T follicular helper cell (primary cell): ENCODE results near the gene IGSF3.
"Not testable (repeated sequence)": the region's sequence is repeated elsewhere in the genome, so short reads cannot be mapped to it uniquely, and the experiment has no call there.

ENCODE experiments used
- DNase-seq: peaks from one replicate; pipeline ENCODE4 v3.0.0-alpha.2; 2020; ENCODE audit warnings: low read depth

The IGSF3 gene

GRCh38 chr1:116630057-116630456 is 37.5 kb downstream of the IGSF3 start:
- not testable (repeated sequence) for DNase-seq

DNA sequence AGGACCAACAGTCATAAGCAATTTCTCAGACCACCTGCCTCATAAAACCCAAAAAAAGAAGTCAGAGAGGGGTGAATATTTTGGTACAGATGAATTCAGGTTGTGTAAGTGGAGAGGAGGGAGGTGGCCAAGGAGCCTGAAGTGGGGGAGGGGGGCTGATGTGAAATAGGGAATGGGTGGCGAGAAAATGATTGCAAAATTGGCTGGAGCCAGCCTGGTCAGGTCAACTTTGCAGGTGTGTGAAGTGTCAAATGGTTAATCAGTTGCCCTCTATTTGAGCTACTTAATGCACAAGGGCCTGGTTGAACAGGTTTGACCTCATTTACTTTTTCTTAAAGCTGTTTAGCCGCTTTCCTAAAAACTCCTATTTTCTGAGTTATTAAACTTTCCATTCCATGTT is 38.1 kb downstream of the IGSF3 start:
- DNase-seq = not testable (repeated sequence)

- DNase-seq = no peak
Measured at GRCh38 chr1:116628448-116628847, 39.1 kb downstream of the IGSF3 start.

DNA sequence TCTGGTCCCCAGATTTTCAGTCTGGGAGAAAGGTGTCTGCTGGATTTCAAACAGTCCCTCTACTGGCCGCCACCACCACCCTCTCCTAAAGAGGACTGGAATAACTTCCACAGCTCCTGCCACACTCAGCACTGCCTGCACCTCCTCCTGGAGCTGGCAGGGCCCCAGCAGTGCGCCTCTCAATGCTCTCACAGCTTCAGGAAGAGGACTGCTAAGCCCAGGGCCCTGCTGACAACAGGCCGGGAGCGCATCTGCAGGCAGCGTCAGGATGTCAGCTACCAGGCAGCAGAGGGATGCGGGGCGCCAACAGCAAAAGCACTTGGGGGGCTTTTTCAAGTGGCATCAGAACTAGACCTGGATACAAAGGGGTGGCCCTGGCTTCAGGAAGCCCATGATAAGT is 40.2 kb downstream of the IGSF3 start:
- DNase-seq = not testable (repeated sequence)

GRCh38 chr1:116626915-116627314 is 40.6 kb downstream of the IGSF3 start:
- not testable (repeated sequence) for DNase-seq

DNA sequence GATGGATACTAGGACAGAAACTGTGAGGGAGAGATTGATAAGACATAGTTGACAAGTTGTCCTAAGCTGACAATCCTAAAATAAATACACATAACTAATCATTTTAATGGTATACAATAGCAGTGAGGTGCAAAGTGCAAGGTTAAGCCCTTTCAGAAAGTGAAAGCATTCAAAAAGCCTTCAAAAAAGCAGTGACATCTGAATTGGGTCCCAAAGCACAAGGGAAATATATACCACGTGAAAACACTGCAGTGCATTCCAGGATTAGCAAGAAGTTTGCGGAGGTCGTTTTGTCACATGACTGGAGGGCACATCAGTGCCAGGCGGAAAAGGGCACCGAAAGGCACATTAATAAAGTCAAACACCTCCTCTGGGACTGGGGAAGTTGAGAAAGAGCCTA is 42.4 kb downstream of the IGSF3 start:
- not testable (repeated sequence) for DNase-seq

DNA sequence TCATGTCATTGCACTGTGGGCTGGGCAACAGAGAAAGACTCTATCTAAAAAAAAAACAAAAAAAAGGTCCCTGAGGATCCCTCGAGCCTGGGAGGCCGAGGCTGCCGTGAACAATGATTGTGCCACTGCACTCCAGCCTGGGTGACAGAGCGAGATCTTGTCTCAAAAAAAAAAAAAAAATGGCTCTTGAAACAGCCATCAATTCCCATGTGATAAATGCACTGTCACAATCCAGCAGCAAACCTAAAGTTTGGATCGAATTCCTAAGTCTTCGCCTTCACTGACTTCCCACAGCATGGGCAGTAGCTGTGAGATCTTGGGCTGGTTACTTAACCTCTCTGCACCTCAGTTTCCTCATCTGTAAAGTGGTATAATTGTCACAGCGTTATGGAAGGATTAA is 43.5 kb downstream of the IGSF3 start:
- no peak for DNase-seq

DNA sequence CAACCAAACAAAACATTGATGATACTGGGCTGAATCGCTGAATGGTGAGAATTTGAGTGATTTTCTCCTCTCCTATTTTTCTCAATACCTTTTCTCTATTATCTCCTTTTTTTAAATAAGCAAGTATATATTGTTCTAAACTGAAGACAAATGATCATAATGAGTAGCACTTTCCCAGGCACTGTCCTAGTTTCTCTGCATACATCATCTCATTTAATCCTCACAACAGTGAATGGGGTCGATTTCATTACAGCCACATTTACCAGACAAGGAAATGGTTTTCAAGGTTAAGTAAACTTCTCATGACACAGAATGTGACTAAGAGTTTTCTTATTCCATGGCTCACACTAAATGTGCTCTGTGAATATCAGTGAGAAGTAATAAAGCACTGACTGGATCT is 45.0 kb downstream of the IGSF3 start:
- DNase-seq = not testable (repeated sequence)

GRCh38 chr1:116621756-116622155 is 45.8 kb downstream of the IGSF3 start:
- not testable (repeated sequence) for DNase-seq

GRCh38 chr1:116620392-116620791 is 47.1 kb downstream of the IGSF3 start:
- DNase-seq = not testable (repeated sequence)

DNA sequence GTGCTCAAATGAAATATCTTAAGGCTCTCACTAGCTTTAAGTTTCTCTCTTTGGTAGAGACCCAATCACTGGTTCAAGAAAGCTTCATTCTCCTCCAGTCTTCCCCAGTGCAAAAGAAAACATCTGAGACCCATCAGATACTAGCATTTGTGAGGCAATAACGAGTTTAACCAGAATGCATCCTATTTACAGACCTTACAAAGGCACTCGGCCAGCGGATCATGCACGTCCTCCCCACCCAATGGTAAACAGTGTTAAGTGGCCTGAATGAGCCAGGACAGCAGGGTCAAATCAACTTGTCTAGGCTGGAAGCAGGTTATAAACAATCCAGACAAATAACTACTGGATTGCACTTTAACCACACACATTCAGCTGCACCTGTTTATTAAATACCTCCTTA is 48.4 kb downstream of the IGSF3 start:
- not testable (repeated sequence) for DNase-seq

GRCh38 chr1:116617808-116618207 is 49.7 kb downstream of the IGSF3 start:
- not testable (repeated sequence) for DNase-seq

DNA sequence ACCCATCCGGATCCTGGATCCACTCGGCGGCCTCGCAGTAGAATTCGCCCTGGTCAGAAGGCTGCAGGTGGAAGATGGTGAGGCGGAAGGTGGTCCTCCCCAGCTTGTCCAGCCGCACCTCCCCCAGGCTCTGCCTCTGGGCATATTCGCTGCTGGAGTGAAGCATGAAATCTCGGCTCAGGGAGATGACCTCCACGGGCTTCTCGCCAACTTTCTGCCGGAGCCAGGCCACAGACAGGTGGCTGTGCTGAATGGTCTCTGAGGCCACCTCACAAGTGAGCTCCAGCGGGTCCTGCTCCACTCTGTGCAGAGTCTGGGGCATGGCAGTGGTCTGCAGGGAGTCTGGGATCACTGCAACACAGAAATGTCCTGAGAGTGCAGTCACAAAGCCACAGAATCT is 53.7 kb downstream of the IGSF3 start:
- not testable (repeated sequence) for DNase-seq

DNA sequence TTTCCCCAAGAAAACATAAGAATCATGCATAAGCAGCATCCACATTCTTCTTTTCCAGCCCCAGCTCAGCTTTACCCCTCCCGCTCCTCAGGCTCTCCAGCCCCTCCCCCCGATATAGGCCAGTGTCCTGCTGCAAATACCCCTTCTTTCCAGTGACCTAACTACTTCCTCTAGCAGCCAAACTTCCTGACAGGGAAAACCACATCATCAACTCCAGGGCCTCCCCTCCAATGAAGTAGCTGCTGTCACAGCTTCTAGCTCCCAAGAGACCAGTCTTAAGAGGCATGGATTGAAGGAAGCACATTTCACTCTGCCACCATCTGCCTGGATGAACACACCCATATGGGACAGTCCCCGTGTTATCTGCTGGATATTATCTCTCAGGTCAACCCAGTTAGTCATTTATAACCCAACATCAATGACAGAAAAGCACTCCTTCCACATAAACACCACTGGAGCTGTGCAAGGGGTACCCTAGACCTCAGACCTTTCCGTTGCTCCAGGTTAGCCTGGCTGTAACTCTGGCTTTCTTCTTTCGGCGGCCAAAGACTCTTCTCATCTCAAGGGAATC is 57.6 kb downstream of the IGSF3 start:
- not testable (repeated sequence) for DNase-seq

DNA sequence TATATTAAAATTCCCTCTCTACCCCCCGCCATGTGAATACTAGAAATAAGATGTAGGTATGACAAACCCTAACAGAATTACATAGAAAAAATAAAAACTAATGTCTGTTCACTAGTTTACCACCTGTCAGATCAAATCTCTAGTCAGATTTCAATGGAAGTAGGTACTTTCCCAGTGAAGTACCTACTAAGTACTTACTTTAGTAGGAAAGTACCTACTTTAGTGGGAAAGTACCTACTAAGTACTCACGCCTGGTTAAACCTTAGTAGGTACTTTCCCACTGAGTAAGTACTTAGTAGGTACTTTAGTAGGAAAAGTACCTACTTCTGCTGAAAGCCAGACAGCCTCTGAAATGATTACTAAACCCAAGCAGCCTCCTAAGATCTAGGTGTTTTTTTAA is 58.7 kb downstream of the IGSF3 start:
- not testable (repeated sequence) for DNase-seq

DNA sequence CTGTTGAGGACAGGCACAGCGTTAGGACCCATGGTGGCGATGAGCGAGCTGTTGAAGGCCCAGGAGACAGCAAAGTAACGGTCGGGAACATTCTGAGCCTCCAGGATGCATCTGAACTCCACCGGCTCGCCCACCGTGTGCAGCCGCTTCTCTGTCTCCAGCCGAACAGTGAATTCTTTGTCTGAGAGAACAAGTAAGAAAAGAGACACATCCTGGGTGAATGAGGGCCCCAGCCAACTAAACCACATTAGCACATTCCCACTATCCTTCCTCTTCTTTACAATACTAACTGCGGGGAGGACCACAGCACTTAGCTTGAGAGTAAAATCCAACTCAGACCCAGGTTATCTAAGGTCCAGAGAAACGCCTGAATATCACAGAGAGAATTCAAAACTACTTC is 59.4 kb downstream of the IGSF3 start:
- DNase-seq = not testable (repeated sequence)

DNA sequence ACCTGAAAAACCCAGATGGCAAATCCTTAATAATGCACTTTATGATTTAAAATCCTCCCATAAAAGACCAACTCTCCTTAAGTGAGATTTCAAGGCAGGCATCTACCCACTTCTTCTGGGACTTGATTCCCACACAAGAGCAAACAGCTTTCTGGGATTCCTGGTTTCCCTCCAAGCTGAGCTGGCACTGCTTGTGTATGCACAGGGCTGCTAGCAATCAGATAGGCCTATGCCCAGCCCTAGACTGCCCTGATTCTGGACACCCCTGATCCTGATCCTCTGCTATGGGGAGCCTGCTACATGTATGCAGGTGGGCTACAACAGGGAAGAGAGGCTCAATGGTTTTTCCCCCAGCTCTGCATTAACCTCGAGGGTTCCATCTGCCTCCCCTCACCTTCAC is 60.1 kb downstream of the IGSF3 start:
- DNase-seq = not testable (repeated sequence)

DNA sequence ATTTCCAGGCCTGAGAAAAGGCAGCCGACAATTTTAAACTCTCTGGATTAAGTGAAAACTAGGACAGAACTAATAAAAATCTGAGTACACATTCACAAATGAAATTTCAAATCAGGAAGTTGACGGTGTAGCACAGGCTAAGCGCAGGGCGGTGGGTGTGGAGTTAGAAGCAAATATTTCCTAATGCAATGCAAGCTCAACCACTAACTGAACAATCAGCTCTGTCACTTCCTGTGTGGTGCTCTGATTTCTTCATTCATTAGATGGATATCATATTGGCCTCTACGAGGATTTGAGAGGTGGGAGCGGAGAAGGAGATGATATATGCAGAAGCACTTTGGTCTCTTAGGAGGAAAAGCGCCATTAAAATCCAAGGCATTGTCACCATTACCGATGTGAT is 61.5 kb downstream of the IGSF3 start:
- DNase-seq = not testable (repeated sequence)

DNA sequence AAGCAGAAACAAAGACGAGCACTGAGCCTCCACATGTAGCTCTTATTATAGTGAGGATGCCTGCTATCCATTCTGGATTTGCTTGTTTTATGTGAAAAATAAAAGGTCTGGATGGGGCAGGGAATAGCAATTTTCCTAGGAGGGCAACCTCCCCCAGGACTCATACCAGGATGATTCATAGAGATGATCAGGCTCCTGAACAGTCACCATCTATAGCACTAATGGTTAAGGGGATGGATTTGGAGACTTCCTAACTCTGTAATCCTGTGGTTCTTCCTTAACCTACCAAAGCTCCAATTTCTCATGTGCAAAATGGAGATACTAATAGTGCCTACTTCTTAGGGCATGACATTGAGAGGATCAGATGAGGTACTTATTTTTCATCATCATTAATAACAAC is 62.2 kb downstream of the IGSF3 start:
- no peak for DNase-seq

DNA sequence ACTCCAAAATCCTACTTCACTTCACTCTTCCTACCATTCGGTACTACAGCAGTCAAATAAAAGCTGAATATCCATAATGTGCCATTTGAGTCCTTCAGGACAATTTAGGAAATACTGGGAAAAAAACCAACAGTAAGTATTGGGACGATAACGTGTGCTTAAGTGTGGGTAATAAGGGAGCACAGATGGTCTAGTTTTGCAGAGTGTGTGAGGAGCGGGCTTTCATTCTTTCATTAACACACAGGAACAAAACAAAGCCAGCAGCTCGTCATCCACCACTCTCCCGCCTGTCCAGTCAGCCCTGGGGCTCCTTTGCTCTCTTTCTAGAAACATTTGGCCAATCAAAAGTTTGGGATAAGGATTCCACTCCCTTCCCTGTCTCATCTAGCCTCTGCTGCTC is 63.1 kb downstream of the IGSF3 start:
- not testable (repeated sequence) for DNase-seq

DNA sequence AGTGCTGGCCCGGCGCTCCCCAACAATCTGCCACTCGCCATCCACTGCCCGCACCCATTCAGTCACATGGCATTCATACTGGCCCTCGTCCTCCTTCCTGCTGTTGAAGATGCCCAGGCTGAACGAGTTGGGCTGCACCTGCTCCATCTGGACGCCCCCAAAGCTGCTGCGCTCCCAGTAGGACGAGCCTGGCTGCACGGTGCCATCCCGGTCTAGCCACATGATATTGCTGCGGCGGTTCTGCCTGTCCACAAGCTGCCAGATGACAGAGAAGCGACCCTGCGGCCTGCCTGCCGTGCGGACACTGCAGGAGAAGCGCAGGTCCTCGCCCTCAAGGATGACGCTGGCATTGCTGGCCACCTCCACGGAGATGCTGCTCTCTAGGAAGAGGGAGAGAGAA is 63.9 kb downstream of the IGSF3 start:
- not testable (repeated sequence) for DNase-seq

DNA sequence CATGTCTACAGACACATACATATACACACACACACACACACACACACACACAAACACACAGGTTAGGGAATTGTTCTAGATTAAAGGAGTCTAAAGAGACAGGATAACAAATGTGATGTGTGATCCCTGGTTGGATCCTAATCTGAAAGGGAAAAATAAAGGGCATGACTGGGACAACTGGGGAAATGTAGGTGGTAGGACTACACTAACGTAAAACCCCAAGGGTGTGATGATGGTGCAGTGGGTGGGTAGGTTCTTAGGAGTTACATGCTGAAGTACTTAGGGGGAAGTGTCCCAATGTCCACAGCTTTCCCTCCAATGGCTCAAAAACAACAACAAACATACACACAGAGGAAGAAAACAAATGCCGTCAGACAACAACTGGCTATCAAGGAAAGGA is 68.2 kb downstream of the IGSF3 start:
- not testable (repeated sequence) for DNase-seq

DNA sequence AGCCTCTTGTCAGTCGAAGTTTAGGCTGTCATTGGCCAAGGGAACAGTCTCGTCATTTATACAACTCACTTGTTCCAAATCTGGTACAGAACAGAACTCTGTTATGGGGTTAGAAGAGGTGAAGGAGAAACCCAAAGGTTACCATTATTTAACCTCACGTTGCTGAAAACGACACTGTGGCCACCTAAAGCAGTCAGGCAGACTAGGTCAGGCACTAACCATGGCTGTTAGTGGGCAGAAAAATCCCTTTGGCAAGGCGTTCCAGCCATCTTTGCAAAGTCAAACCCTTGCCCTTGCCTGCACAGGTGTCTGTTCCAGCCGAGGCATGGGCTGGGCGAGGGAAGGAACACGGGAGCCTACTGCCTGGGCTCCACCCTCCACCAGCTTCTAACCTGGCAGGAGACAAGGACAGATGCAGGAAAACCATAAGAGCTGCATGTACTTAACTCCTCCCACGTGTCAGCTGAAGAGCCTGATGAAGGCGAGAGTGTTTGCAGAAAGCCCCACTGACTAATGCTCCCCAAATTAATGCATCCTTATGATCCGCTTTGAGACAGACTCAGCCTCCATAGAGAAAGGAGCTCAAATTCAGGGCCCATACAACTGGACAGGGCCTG is 69.0 kb downstream of the IGSF3 start:
- not testable (repeated sequence) for DNase-seq

DNA sequence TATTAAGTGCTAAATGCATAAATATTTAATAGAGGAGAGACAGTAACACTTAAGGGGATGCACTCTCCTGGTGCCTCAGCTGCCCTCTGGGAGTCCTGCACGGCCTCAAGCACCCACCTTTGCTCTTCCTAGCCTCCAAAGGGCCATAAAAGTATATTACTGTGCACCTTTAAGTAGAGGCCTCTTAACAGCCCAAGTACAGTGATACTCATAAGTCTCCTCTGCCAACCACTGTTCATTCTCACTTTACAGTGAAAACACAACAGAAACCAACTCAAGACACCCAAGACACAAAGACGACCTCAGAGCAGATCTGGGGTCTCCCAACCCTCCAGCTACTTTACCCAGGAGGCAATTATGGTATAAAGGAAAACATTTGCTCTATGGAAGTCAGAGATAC is 70.1 kb downstream of the IGSF3 start:
- not testable (repeated sequence) for DNase-seq
